Neural cell (in vitro differentiated cells): Measurements from ENCODE around the gene PKNOX2.

Source experiments
- CTCF ChIP-seq: fragments of 450-650 bp; IDR thresholded peaks from 2 replicates; pipeline ENCODE4 v1.5.1; 2014; ENCODE audit warnings: antibody characterized with exemption, mild to moderate bottlenecking, moderate library complexity; ENCODE audit not compliant: poor library complexity, severe bottlenecking
- EP300 ChIP-seq: fragments of 450-650 bp; conservative IDR thresholded peaks from 2 replicates; pipeline ENCODE4 v1.6.1; 2014; ENCODE audit warnings: antibody characterized with exemption, mild to moderate bottlenecking, moderate library complexity; ENCODE audit not compliant: poor library complexity, severe bottlenecking
- EZH2 ChIP-seq: fragments of 200-600, 300-800 bp; shearing (Covaris generic), sonication (generic); IDR thresholded peaks from 2 replicates; pipeline ENCODE4 v1.6.1; 2014; ENCODE audit warnings: antibody characterized with exemption, low read length, borderline replicate concordance, mild to moderate bottlenecking; ENCODE audit not compliant: insufficient read depth, poor library complexity, severe bottlenecking
- MXI1 ChIP-seq: fragments of 450-650 bp; conservative IDR thresholded peaks from 2 replicates; pipeline ENCODE4 v1.6.1; 2014; ENCODE audit warnings: antibody characterized with exemption, mild to moderate bottlenecking; ENCODE audit not compliant: poor library complexity, severe bottlenecking
- REST ChIP-seq: IDR thresholded peaks from 2 replicates; pipeline ENCODE4 v1.6.1; 2012; ENCODE audit warnings: borderline replicate concordance
- SMC3 ChIP-seq: fragments of 450-650 bp; conservative IDR thresholded peaks from 2 replicates; pipeline ENCODE4 v1.6.1; 2014; ENCODE audit warnings: antibody characterized with exemption, mild to moderate bottlenecking, moderate library complexity; ENCODE audit not compliant: poor library complexity

GRCh38 chr11:125404157-125404810 is 239.7 kb downstream of the PKNOX2 start:
- no peak for TF ChIP-seq CTCF
- TF ChIP-seq EZH2, result no peak
- TF ChIP-seq EP300, result no peak
- TF ChIP-seq SMC3, result no peak
- no peak for TF ChIP-seq MXI1
- TF ChIP-seq REST, result no peak
